ENCODE data around the gene UBE2Q1. TPM values are rescaled to one million over a fixed set of nuclear protein-coding genes. Genes with fewer than 3 reads are reported as not detected.

Gene UBE2Q1
- polyA plus RNA-seq (ENCODE audit: insufficient read length in 4 of 4): 100 to 1,000 TPM; 104 to 119 (median 115) TPM

- no peak for DNase-seq (ENCODE audit: low read depth in 4 of 4, low spot score in 2 of 4)
Observed at GRCh38 chr1:154557939-154558719, at the start of gene UBE2Q1. Gene UBE2Q1, minus strand, starts transcription at chr1:154558662. Its CDS starts 109 bp downstream, at chr1:154558553.

GRCh38 chr1:154607609-154608396 lies 49.3 kb upstream of the UBE2Q1 start, which contains the start of gene ADAR:
Gene ADAR, minus strand, starts transcription at chr1:154608186. Its CDS starts 180 bp downstream, at chr1:154608006.
- DNase-seq (ENCODE audit: low read depth in 4 of 4, low spot score in 2 of 4): peak; percentile 79 to 91 (median 85)

- no peak for DNase-seq (ENCODE audit: low read depth in 4 of 4, low spot score in 2 of 4)
Observed at GRCh38 chr1:154607106-154607608, 48.7 kb upstream of the UBE2Q1 start.

GRCh38 chr1:154605534-154605933 lies 47.1 kb upstream of the UBE2Q1 start:
- DNase-seq (ENCODE audit: low read depth in 4 of 4, low spot score in 2 of 4): no peak

- DNase-seq (ENCODE audit: low read depth in 4 of 4, low spot score in 2 of 4): no peak
Observed at GRCh38 chr1:154603317-154603716, 44.9 kb upstream of the UBE2Q1 start.

GRCh38 chr1:154599658-154600057 lies 41.2 kb upstream of the UBE2Q1 start:
- DNase-seq (ENCODE audit: low read depth in 4 of 4, low spot score in 2 of 4): no peak

- no peak for DNase-seq (ENCODE audit: low read depth in 4 of 4, low spot score in 2 of 4)
Observed at GRCh38 chr1:154598871-154599635, 40.6 kb upstream of the UBE2Q1 start.

GRCh38 chr1:154595621-154596020 lies 37.2 kb upstream of the UBE2Q1 start:
- DNase-seq (ENCODE audit: low read depth in 4 of 4, low spot score in 2 of 4): no peak

- no peak for DNase-seq (ENCODE audit: low read depth in 4 of 4, low spot score in 2 of 4)
Observed at GRCh38 chr1:154594811-154595210, 36.3 kb upstream of the UBE2Q1 start.

GRCh38 chr1:154593390-154593789 lies 34.9 kb upstream of the UBE2Q1 start:
- DNase-seq (ENCODE audit: low read depth in 4 of 4, low spot score in 2 of 4): no peak

GRCh38 chr1:154591206-154591605 lies 32.7 kb upstream of the UBE2Q1 start:
- DNase-seq (ENCODE audit: low read depth in 4 of 4, low spot score in 2 of 4): no peak

GRCh38 chr1:154590756-154591155 lies 32.3 kb upstream of the UBE2Q1 start:
- DNase-seq (ENCODE audit: low read depth in 4 of 4, low spot score in 2 of 4): no peak

GRCh38 chr1:154589780-154590179 lies 31.3 kb upstream of the UBE2Q1 start:
- DNase-seq (ENCODE audit: low read depth in 4 of 4, low spot score in 2 of 4): no peak

GRCh38 chr1:154586641-154587040 lies 28.2 kb upstream of the UBE2Q1 start:
- DNase-seq (ENCODE audit: low read depth in 4 of 4, low spot score in 2 of 4): no peak

GRCh38 chr1:154586231-154586630 lies 27.8 kb upstream of the UBE2Q1 start:
- DNase-seq (ENCODE audit: low read depth in 4 of 4, low spot score in 2 of 4): no peak

GRCh38 chr1:154584267-154584994 lies 26.0 kb upstream of the UBE2Q1 start:
- no peak for DNase-seq (ENCODE audit: low read depth in 4 of 4, low spot score in 2 of 4)

GRCh38 chr1:154583773-154584172 lies 25.3 kb upstream of the UBE2Q1 start:
- no peak for DNase-seq (ENCODE audit: low read depth in 4 of 4, low spot score in 2 of 4)

GRCh38 chr1:154582885-154583284 lies 24.4 kb upstream of the UBE2Q1 start:
- DNase-seq (ENCODE audit: low read depth in 4 of 4, low spot score in 2 of 4): no peak

GRCh38 chr1:154581766-154582165 lies 23.3 kb upstream of the UBE2Q1 start:
- DNase-seq (ENCODE audit: low read depth in 4 of 4, low spot score in 2 of 4): no peak

- no peak for DNase-seq (ENCODE audit: low read depth in 4 of 4, low spot score in 2 of 4)
Observed at GRCh38 chr1:154579374-154579773, 20.9 kb upstream of the UBE2Q1 start.
